Body of pancreas (tissue), 4 donors: Measurements from ENCODE around the gene MET. TPM values are rescaled to one million over a fixed set of nuclear protein-coding genes. Genes with fewer than 3 reads are reported as not detected.

Experiments
- ATAC-seq: fragments of 150-250 bp; one replicate; pipeline ENCODE4 v1.9.1; 2016
- DNase-seq, 4 donors: peaks; one replicate each; pipeline ENCODE4 v3.0.0-alpha.2; 2019
- H3K27ac ChIP-seq, 4 donors: fragments of 200-600 bp; sonication (generic); 1 replicate in 3 of 4; 2 replicates in 1 of 4; pipeline versions ENCODE4 v1.5.1 to v1.6.1; 2016 to 2019; ENCODE audit warnings: mild to moderate bottlenecking in 1 of 4, mixed read lengths in 1 of 4, moderate library complexity in 1 of 4
- H3K27me3 ChIP-seq, 2 donors: fragments of 200-600 bp; sonication (generic); one replicate each; pipeline ENCODE4 v1.6.0; 2016; ENCODE audit warnings: mild to moderate bottlenecking in 1 of 2
- H3K36me3 ChIP-seq, 2 donors: fragments of 200-600 bp; sonication (generic); replicated peaks in 1 of 2; 2 replicates each; pipeline ENCODE4 v1.5.1; 2016; ENCODE audit warnings: low read depth in 2 of 2; ENCODE audit not compliant: insufficient read depth in 1 of 2
- H3K4me1 ChIP-seq: fragments of 200-600 bp; sonication (generic); one replicate; pipeline ENCODE4 v1.6.0; 2016
- H3K4me3 ChIP-seq, 2 donors: fragments of 200-600 bp; sonication (generic); 1 replicate in 1 of 2; 2 replicates in 1 of 2; pipeline ENCODE4 v1.5.1; 2016 to 2019
- H3K9me3 ChIP-seq, 3 donors: fragments of 200-600 bp; sonication (generic); 1 replicate in 2 of 3; 2 replicates in 1 of 3; pipeline ENCODE4 v1.5.1; 2016
- CTCF ChIP-seq, 7 experiments: fragments of 450-650 bp in 4 of 7; fragments of 200-600 bp in 3 of 7; sonication (generic) in 3 of 7; IDR thresholded peaks; one replicate each; pipeline ENCODE4 v1.5.1; 2016 to 2019; ENCODE audit warnings: antibody characterized with exemption in 7 of 7
- POLR2A ChIP-seq, 3 donors: fragments of 450-650 bp; IDR thresholded peaks; one replicate each; pipeline ENCODE4 v1.6.1; 2016; ENCODE audit warnings: antibody characterized with exemption in 3 of 3, mild to moderate bottlenecking in 2 of 3
- WGBS, 2 donors: methylation state at CpG; one replicate each; pipeline ENCODE4 v1.1.5; 2017; 5-methylcytosine and 5-hydroxymethylcytosine counted together
- intact Hi-C: fragments of 100-400 bp; cut with DNase I; formaldehyde crosslinking; loops from one replicate; pipeline ENCODE4 v1.15.1; 2023
- total RNA-seq, 2 donors: library from RNA; depleted of rRNA; stranded (reverse); fragments of >200 nt; gene quantifications; one replicate each; pipeline ENCODE4 v1.1.0, GENCODE V29; 2016

MET gene
- total RNA-seq, 2 donors from 2014 or later, result 21.3 to 23.7 TPM

DNA sequence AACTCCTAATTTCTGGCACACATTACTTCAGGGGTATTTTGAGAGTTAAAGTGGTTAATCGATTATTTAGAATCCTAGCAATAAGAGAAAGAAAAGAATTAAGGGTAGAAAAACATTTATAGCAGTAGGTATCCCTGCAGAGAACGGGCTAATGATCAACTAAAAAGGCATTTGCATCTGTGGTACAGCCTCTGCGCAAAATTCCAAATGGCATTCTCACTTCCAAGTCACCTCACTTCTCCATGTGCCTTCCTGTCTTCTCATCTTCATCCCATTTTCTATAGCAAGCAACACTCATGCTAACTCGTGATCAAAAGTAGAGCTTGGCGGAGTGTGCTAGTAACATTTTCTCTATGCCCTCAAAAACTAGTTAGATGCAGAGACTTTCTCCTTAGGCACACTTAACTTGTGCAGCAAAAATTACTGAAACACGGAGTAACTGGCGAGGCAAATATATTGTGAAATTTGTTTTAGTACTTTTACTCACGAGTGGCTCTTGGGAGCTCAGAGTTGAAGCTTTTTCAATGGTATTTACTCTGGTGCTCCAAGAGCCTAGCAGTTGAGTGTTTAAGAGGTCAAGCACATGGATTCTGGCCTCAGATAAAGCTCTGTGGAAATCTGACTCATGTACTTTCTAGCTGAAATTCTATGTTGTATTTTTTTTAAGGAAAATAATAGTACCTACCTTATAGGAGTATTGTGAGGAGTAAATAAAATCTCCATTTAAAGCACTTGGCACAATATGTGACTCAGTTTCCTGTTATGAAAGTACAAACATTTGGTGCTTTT, 65.1 kb downstream of the MET start:
- H3K4me1 ChIP-seq, result peaks cover 28% of the 10 kb centered on the region
- intact Hi-C loops, result no loop called here
- DNase-seq (no peak), ATAC-seq (no peak)
- no peak overlapping the region for H3K4me3 ChIP-seq
- TF ChIP-seq CTCF (IDR thresholded peaks at IDR 0.05) (no peak), POLR2A (IDR thresholded peaks at IDR 0.05) (no peak)
- no peaks in the 10 kb centered on the region for H3K36me3 ChIP-seq
- no peaks in the 10 kb centered on the region for H3K9me3 ChIP-seq
- no peak overlapping the region for H3K27ac ChIP-seq
- no peaks in the 10 kb centered on the region for H3K27me3 ChIP-seq
- WGBS, 2 donors, result 88% methylated on average over 8 of the region's 8 CpGs

GRCh38 chr7:116738378-116738777, 66.4 kb downstream of the MET start:
- Histone ChIP-seq H3K27ac (no peak overlapping the region), H3K4me1 (peaks cover 16% of the 10 kb centered on the region), H3K27me3 (no peaks in the 10 kb centered on the region), H3K4me3 (no peak overlapping the region), H3K36me3 (no peaks in the 10 kb centered on the region), H3K9me3 (no peaks in the 10 kb centered on the region)
- no peak for DNase-seq
- intact Hi-C loops, result no loop called here
- 86 to 95% methylated on average over 1 of the region's 1 CpG for WGBS, 2 donors
- no peak for TF ChIP-seq POLR2A (IDR thresholded peaks at IDR 0.05)
- TF ChIP-seq CTCF (IDR thresholded peaks at IDR 0.05), result no peak
- ATAC-seq, result no peak

DNA sequence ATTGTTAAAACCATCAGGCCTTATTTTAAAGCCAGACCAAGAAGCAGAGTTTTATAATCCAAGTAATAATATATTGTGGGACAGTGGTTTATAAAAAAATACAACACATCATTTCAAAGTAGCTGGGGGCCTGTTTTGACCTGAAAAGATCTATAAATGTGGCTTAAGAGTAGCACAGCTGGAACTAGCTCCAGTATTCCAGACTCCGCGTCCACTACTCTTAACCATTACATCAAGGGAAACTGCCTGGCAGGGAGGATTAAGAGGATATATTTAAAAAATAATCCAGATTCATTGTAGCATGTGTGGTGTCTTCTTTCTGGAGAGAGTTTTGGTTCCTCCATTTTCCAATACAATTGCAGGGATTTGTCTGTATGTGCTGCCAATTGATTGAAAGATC, 67.3 kb downstream of the MET start:
- WGBS, 2 donors, result 98 to 100% methylated on average over 2 of the region's 2 CpGs

GRCh38 chr7:116740231-116740630, 68.2 kb downstream of the MET start:
- no peaks in the 10 kb centered on the region for H3K36me3 ChIP-seq
- no peak for DNase-seq
- no peak overlapping the region for H3K4me3 ChIP-seq
- 96 to 97% methylated on average over 1 of the region's 1 CpG for WGBS, 2 donors
- no peak for ATAC-seq
- no peak overlapping the region for H3K27ac ChIP-seq
- intact Hi-C loops, result no loop called here
- no peaks in the 10 kb centered on the region for H3K4me1 ChIP-seq
- H3K9me3 ChIP-seq, result no peaks in the 10 kb centered on the region
- TF ChIP-seq POLR2A (IDR thresholded peaks at IDR 0.05) (no peak), CTCF (IDR thresholded peaks at IDR 0.05) (no peak)
- H3K27me3 ChIP-seq, result no peaks in the 10 kb centered on the region

More for the DNA sequence above, 67.3 kb downstream of the MET start:
- no peak for DNase-seq
- H3K27me3 ChIP-seq, result no peaks in the 10 kb centered on the region
- ATAC-seq, result no peak
- TF ChIP-seq POLR2A (IDR thresholded peaks at IDR 0.05) (no peak), CTCF (IDR thresholded peaks at IDR 0.05) (no peak)
- peaks cover 7% of the 10 kb centered on the region for H3K4me1 ChIP-seq
- H3K36me3 ChIP-seq, result no peaks in the 10 kb centered on the region
- no peak overlapping the region for H3K4me3 ChIP-seq
- H3K9me3 ChIP-seq, result no peaks in the 10 kb centered on the region
- H3K27ac ChIP-seq, result no peak overlapping the region
- intact Hi-C loops, result no loop called here
